NCI-H146 treated with DMSO at 0.1 percent for 48 hours (cell line): Measurements from ENCODE around the gene CC2D2A.
A peak's percentile ranks its signal among the peaks of the same experiment; 100 is the strongest.

Experiments used
- DNase-seq: peaks from one replicate; lab custom pipeline; 2025; ENCODE audit not compliant: unreplicated experiment; lab: John Stamatoyannopoulos, UW

CC2D2A gene

GRCh38 chr4:15469402-15470127 lies at the start of gene CC2D2A:
Gene CC2D2A, plus strand, starts transcription at chr4:15469882. Its CDS starts 6,051 bp downstream, at chr4:15475933.
- DNase-seq: peak; percentile 69

DNA sequence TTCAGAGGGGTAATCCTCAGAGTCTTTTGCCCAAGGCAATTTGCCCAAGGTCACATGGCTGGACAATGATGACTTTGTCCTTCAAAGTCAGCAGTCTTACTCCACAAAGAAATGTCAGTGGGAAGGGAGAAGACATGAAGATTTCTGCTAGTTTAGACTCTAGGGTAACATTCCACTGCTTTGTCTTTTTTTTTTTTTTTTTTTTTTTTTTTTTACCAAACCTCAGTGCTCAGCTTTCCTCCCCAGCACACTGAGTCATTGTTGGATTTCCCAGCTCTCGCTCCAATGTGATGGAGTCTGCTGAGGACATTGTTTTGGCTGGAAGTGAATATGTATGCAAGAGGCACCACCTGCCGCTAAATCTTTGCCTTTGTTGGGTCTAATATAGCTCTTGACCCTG lies 49.0 kb upstream of the CC2D2A start:
- no peak for DNase-seq

GRCh38 chr4:15423285-15423711 lies 46.4 kb upstream of the CC2D2A start:
- no peak for DNase-seq

DNA sequence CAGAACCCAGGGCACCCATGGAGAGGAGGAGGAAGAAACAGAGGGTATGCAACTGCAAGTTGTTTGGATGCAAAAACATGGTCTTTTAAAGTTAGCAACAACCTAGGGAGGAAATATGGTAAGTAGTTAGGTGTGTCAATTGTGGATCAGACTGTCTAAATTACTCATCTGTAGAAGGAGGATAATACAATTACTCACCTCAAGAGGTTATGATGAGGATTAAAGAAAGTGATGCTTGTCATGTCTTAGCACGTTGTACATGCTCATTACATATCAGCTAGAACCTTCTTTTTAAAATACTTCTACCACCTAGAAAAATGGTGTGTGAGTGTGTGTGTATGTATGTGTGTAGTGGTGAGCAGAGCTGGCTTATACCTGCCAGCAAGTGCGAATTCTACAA lies 44.2 kb upstream of the CC2D2A start:
- DNase-seq: no peak

GRCh38 chr4:15427161-15427560 lies 42.5 kb upstream of the CC2D2A start:
- DNase-seq: no peak

DNA sequence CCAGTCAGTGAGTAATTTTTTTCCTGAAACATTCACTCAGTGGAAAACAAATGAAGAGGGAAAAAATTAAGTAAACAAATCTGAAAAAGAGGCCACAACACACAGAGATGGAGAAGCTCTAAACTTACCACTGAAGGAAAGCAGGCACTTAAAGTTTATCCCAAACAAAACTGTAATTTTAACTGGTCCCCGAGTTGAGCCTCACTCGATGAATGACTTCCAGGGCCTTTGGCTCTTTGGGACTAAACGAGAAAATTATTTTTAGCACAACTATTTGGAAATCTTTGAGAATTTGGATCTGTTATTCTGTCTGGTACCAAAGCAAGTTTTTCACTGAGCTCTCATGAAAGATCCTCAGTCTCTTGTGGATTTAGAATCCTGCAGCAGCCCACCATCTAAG lies 42.0 kb upstream of the CC2D2A start, which contains the start of gene C1QTNF7:
TSS of gene C1QTNF7 (plus strand) at position 333 of the 400 bp plus-strand sequence. CDS start 7,711 bp downstream, outside the sequence.
- DNase-seq: no peak

DNA sequence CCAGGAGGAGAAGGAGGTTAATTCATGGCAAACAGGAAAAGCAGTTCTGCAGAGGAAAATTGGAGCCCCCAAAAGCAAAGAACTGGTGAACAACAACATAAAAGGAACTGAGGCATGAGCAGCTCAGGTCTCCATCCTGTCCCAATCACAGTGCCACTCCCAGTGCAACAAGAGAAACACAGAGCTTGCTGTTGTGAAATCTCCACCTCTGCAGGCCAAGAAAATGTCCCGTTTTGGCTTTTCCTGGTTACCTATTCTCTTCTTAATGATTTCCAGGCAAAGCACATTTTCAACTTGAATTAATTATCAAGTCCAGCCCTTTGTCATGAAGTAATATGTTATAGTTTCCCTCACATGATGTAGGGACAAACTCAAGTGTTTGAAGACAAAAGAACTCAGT lies 41.1 kb upstream of the CC2D2A start:
- DNase-seq: no peak

DNA sequence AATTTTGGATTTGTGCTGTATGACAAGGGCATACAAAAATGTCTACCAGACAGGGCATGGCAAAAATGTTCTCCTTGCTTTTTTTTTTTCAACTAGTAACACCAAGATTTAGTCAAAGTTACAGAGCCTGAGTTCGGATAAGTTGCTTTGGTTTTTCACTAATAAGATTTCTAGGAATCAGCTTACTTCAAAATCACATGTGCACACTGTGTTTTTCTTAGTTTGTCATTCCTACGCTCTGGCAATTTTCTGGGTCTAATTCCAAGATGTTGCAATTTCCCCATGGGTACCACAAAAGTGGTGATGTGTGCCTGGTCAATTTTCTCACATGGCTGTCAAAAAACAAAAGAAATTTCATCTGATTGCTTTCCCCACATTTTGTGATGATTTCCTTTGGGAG lies 35.6 kb upstream of the CC2D2A start:
- no peak for DNase-seq

- DNase-seq: no peak
Observed at GRCh38 chr4:15434676-15435075, 35.0 kb upstream of the CC2D2A start.

GRCh38 chr4:15436513-15436912 lies 33.2 kb upstream of the CC2D2A start:
- no peak for DNase-seq

DNA sequence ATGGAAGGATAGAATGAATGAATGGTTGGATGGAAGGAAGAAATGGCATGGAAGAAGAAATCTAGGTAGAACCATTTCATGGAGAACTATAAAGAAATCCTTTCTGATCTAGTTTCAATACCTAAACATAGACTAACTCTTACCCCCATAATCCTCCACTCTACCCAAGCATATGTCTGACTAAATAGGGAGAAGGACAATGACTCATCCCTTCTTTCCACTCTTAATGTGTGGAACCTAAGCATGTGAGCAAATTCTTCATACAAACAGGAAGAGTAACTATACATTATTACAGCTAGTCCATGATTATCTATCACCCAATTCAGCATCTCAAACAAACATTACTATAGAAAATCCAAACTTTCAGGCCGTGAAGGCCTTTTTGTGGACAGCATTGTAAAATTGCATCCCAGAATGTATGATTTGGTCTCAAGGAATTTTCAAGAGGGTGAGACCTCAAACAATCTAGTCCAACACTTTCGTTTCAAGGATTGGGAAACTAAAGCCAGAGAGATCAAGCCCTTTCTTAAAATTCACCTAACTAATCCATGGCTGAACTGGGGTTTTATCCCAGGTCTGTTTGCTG lies 30.6 kb upstream of the CC2D2A start:
- no peak for DNase-seq

DNA sequence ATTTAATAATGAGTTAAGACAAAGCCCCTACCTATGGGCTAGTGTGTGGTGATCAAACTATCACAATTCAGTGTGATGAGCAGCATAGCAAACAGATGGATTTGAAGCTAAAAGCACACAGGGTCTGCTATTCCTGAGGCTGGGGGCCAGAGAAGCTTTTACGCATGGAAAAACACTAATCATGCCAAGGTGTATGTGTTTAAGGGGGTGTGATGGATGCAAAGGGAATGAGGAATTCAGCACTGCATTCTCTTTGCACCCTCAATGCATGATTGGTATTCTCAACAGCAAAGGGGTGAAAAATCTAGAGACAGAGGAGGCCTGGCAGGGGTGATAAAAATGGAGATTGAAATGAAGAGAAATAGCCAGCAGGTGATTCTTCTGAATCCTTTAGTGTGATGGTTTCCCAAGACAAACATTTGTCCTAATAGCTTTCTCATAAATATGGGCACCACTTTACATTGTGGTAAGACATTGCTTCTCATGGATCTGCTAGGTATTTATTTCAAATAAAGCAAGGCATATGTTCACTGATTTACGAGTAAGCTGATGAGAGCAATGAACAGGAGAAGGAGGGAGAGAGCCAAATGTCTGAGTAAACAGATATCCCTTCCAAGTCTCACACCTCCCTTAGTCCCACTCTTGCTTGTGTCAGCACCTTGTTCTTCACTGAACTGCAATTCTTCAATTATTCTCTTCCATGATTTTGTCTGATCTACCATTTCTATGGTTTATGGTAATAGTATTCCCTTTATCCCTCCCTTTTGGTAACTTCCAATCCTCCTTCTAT lies 26.1 kb upstream of the CC2D2A start:
- DNase-seq: no peak

- DNase-seq: no peak
Observed at GRCh38 chr4:15444276-15444675, 25.4 kb upstream of the CC2D2A start.

DNA sequence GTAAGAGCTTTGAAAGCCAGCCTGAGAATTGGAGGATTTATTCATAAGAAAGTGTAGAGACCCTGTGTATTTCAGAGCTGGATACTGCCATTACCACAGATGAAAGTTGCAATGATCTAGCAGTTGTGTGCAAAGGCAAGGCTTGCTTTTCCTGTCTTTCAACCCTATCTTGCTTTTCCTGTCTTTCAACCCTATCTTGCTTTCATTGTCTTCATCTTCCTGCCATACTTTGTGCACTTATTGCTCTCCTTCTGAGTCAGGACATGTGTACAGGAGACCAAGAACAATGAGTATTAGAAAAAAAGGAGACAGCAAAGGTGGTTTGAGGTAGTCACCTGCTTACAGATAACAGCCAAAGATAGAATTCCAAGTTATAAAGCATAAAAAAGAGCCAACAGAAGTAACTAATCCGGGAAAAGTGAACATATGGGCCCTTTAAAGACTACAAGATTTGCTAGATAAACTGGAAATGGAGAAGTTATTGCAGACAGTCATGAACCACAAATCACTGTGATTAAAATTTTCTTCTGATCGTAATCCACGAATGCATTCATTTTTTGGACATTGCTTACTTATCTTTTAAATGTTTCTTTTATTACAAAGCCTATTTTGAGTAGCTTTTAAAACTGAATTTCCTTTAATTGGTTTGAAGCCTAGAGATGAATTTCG lies 24.7 kb upstream of the CC2D2A start:
- no peak for DNase-seq

GRCh38 chr4:15451181-15451865 lies 18.4 kb upstream of the CC2D2A start:
- no peak for DNase-seq

- DNase-seq: no peak
Observed at GRCh38 chr4:15451866-15452765, 17.6 kb upstream of the CC2D2A start.

- DNase-seq: no peak
Observed at GRCh38 chr4:15455290-15455689, 14.4 kb upstream of the CC2D2A start.

- DNase-seq: peak; percentile 30
Observed at GRCh38 chr4:15457406-15458201, 12.1 kb upstream of the CC2D2A start.

GRCh38 chr4:15458616-15459015 lies 11.1 kb upstream of the CC2D2A start:
- DNase-seq: no peak
